Mesenchymal stem cell (in vitro differentiated cells and primary cell): ENCODE measurements around the gene ARSG.

Experiments used
- DNase-seq: peaks from one replicate; pipeline ENCODE4 v3.0.0-alpha.2; 2013
- H2AFZ ChIP-seq: one replicate; pipeline ENCODE4 v1.6.1; 2013; ENCODE audit warnings: low read depth, mild to moderate bottlenecking, control low read depth, inconsistent platforms, low read length, moderate library complexity
- H2AK5ac ChIP-seq: 2 replicates; pipeline ENCODE4 v1.6.1; 2013; ENCODE audit warnings: low read length, moderate library complexity, mild to moderate bottlenecking, inconsistent platforms; ENCODE audit not compliant: severe bottlenecking
- H2BK120ac ChIP-seq: one replicate; pipeline ENCODE4 v1.6.1; 2013; ENCODE audit warnings: low read depth, mild to moderate bottlenecking, inconsistent platforms, low read length, moderate library complexity
- H2BK12ac ChIP-seq, 2 experiments: one replicate each; pipeline ENCODE4 v1.6.1; 2013; ENCODE audit warnings: inconsistent platforms in 2 of 2, low read length in 2 of 2, mild to moderate bottlenecking in 2 of 2, moderate library complexity in 2 of 2, control low read depth in 1 of 2
- H2BK15ac ChIP-seq: one replicate; pipeline ENCODE4 v1.6.1; 2013; ENCODE audit warnings: mild to moderate bottlenecking, low read depth, inconsistent platforms; ENCODE audit not compliant: poor library complexity, severe bottlenecking
- H2BK5ac ChIP-seq: 2 replicates; pipeline ENCODE4 v1.6.1; 2013; ENCODE audit warnings: low read depth, mild to moderate bottlenecking, low read length, control low read depth, inconsistent platforms; ENCODE audit not compliant: poor library complexity, severe bottlenecking
- H3K14ac ChIP-seq, 2 experiments: one replicate each; pipeline ENCODE4 v1.6.1; 2013; ENCODE audit warnings: inconsistent platforms in 2 of 2, low read length in 2 of 2, control low read depth in 1 of 2, mild to moderate bottlenecking in 1 of 2, moderate library complexity in 1 of 2
- H3K18ac ChIP-seq, 2 experiments: one replicate each; pipeline ENCODE4 v1.6.1; 2013; ENCODE audit warnings: inconsistent platforms in 2 of 2, low read length in 2 of 2, control low read depth in 1 of 2, low read depth in 1 of 2, mild to moderate bottlenecking in 1 of 2
- H3K23ac ChIP-seq, 2 experiments: one replicate each; pipeline ENCODE4 v1.6.1; 2013; ENCODE audit warnings: inconsistent platforms in 2 of 2, low read length in 2 of 2, mild to moderate bottlenecking in 2 of 2, moderate library complexity in 2 of 2, control low read depth in 1 of 2
- H3K27ac ChIP-seq: 2 replicates; pipeline ENCODE4 v1.5.1; 2013; ENCODE audit warnings: mild to moderate bottlenecking, moderate library complexity, low read length, control low read depth, inconsistent platforms; ENCODE audit not compliant: poor library complexity, severe bottlenecking
- H3K27me3 ChIP-seq, 2 experiments: 2 replicates each; pipeline versions ENCODE4 v1.6.1 to v1.7.0; 2013; ENCODE audit warnings: low read length in 2 of 2, mild to moderate bottlenecking in 2 of 2, moderate library complexity in 2 of 2, control low read depth in 1 of 2, inconsistent platforms in 1 of 2; ENCODE audit not compliant: control insufficient read depth in 1 of 2, insufficient read depth in 1 of 2
- H3K36me3 ChIP-seq, 2 experiments: 2 replicates each; pipeline versions ENCODE4 v1.6.1 to v1.7.0; 2013; ENCODE audit warnings: low read length in 2 of 2, control low read depth in 1 of 2, inconsistent platforms in 1 of 2, low read depth in 1 of 2, mild to moderate bottlenecking in 1 of 2; ENCODE audit not compliant: insufficient read depth in 2 of 2, control insufficient read depth in 1 of 2
- H3K4ac ChIP-seq, 2 experiments: one replicate each; pipeline ENCODE4 v1.6.1; 2013; ENCODE audit warnings: inconsistent platforms in 2 of 2, low read length in 2 of 2, mild to moderate bottlenecking in 2 of 2, moderate library complexity in 2 of 2, control low read depth in 1 of 2, low read depth in 1 of 2
- H3K4me1 ChIP-seq: 2 replicates; pipeline ENCODE4 v1.6.1; 2013; ENCODE audit warnings: low read depth, low read length, control low read depth; ENCODE audit not compliant: control insufficient read depth, insufficient read depth
- H3K4me2 ChIP-seq: 2 replicates; pipeline ENCODE4 v1.6.1; 2013; ENCODE audit warnings: low read length, mild to moderate bottlenecking, inconsistent platforms; ENCODE audit not compliant: poor library complexity, severe bottlenecking
- H3K4me3 ChIP-seq, 2 experiments: 2 replicates each; pipeline versions ENCODE4 v1.5.1 to v1.7.0; 2013; ENCODE audit warnings: low read length in 2 of 2, mild to moderate bottlenecking in 2 of 2, control low read depth in 1 of 2, low read depth in 1 of 2; ENCODE audit not compliant: insufficient read depth in 1 of 2
- H3K79me1 ChIP-seq: replicated peaks from 2 replicates; pipeline ENCODE4 v1.6.1; 2013; ENCODE audit warnings: mild to moderate bottlenecking, control low read depth, low read length, inconsistent platforms; ENCODE audit not compliant: poor library complexity, severe bottlenecking
- H3K9ac ChIP-seq: 2 replicates; pipeline ENCODE4 v1.7.0; 2013; ENCODE audit warnings: mild to moderate bottlenecking, low read length, moderate library complexity
- H3K9me3 ChIP-seq: 2 replicates; pipeline ENCODE4 v1.7.0; 2013; ENCODE audit warnings: mild to moderate bottlenecking, low read length; ENCODE audit not compliant: control insufficient read depth
- H4K8ac ChIP-seq: one replicate; pipeline ENCODE4 v1.6.1; 2013; ENCODE audit warnings: inconsistent platforms, mild to moderate bottlenecking, low read length, moderate library complexity
- H4K91ac ChIP-seq: one replicate; pipeline ENCODE4 v1.6.1; 2013; ENCODE audit warnings: mild to moderate bottlenecking, low read length, inconsistent platforms
- WGBS: methylation state at CpG from one replicate; pipeline ENCODE4 v1.1.7; 2013; ENCODE audit warnings: mixed read lengths; 5-methylcytosine and 5-hydroxymethylcytosine counted together

ARSG gene

GRCh38 chr17:68346448-68346847, 55.2 kb downstream of the ARSG start:
- Histone ChIP-seq H2AK5ac (no peak overlapping the region), H2BK12ac (peak overlapping the region in 1 of 2 experiments; percentile 24), H3K23ac (no peak overlapping the region), H3K18ac (no peak overlapping the region), H4K8ac (no peak overlapping the region), H3K79me1 (no peaks in the 10 kb centered on the region), H3K27ac (no peak overlapping the region), H2BK5ac (no peak overlapping the region), H3K4me2 (peak overlapping the region; percentile 3), H3K14ac (no peak overlapping the region), H3K9ac (no peak overlapping the region), H2BK15ac (no peak overlapping the region), H2BK120ac (no peak overlapping the region), H2AFZ (no peak overlapping the region), H3K4me1 (peaks cover 8% of the 10 kb centered on the region), H3K4me3 (no peak overlapping the region), H3K9me3 (no peaks in the 10 kb centered on the region), H3K4ac (no peak overlapping the region), H3K27me3 (no peaks in the 10 kb centered on the region), H4K91ac (no peak overlapping the region), H3K36me3 (no peaks in the 10 kb centered on the region)
- DNase-seq, result no peak
- 87% methylated on average over 13 of the region's 13 CpGs for WGBS

- Histone ChIP-seq H2AK5ac (no peak overlapping the region), H4K91ac (no peak overlapping the region), H3K9me3 (no peaks in the 10 kb centered on the region), H3K9ac (no peak overlapping the region), H3K79me1 (no peaks in the 10 kb centered on the region), H3K23ac (no peak overlapping the region), H2AFZ (no peak overlapping the region), H2BK12ac (no peak overlapping the region), H3K36me3 (no peaks in the 10 kb centered on the region), H3K27me3 (no peaks in the 10 kb centered on the region), H3K4ac (no peak overlapping the region), H3K18ac (no peak overlapping the region), H2BK5ac (no peak overlapping the region), H3K4me3 (no peak overlapping the region), H3K14ac (peak overlapping the region in 1 of 2 experiments; percentile 5), H3K27ac (no peak overlapping the region), H2BK15ac (no peak overlapping the region), H2BK120ac (no peak overlapping the region), H4K8ac (no peak overlapping the region), H3K4me1 (peaks cover 8% of the 10 kb centered on the region), H3K4me2 (no peak overlapping the region)
- WGBS, result 90% methylated on average over 6 of the region's 6 CpGs
- no peak for DNase-seq
Measured at GRCh38 chr17:68347380-68347779, 56.1 kb downstream of the ARSG start.

GRCh38 chr17:68349157-68349556, 57.9 kb downstream of the ARSG start:
- no peak overlapping the region for H2BK15ac ChIP-seq
- H2AK5ac ChIP-seq, result no peak overlapping the region
- H3K27me3 ChIP-seq, result no peaks in the 10 kb centered on the region
- no peak overlapping the region for H4K91ac ChIP-seq
- no peak overlapping the region for H3K4ac ChIP-seq
- no peak overlapping the region for H2BK5ac ChIP-seq
- H3K36me3 ChIP-seq, result no peaks in the 10 kb centered on the region
- peaks cover 10% of the 10 kb centered on the region for H3K4me1 ChIP-seq
- no peak overlapping the region for H3K18ac ChIP-seq
- no peak overlapping the region for H3K23ac ChIP-seq
- 94% methylated on average over 2 of the region's 4 CpGs for WGBS
- H2BK12ac ChIP-seq, result no peak overlapping the region
- H3K4me3 ChIP-seq, result no peak overlapping the region
- H3K14ac ChIP-seq, result no peak overlapping the region
- H3K4me2 ChIP-seq, result no peak overlapping the region
- H3K79me1 ChIP-seq, result no peaks in the 10 kb centered on the region
- H4K8ac ChIP-seq, result no peak overlapping the region
- no peaks in the 10 kb centered on the region for H3K9me3 ChIP-seq
- no peak overlapping the region for H3K27ac ChIP-seq
- no peak overlapping the region for H3K9ac ChIP-seq
- no peak overlapping the region for H2BK120ac ChIP-seq
- no peak overlapping the region for H2AFZ ChIP-seq
- peak; percentile 56 for DNase-seq

- no peak overlapping the region for H3K4ac ChIP-seq
- no peaks in the 10 kb centered on the region for H3K27me3 ChIP-seq
- no peak overlapping the region for H2BK15ac ChIP-seq
- H3K27ac ChIP-seq, result no peak overlapping the region
- H3K18ac ChIP-seq, result no peak overlapping the region
- no peak overlapping the region for H2BK120ac ChIP-seq
- H3K36me3 ChIP-seq, result no peaks in the 10 kb centered on the region
- no peak overlapping the region for H2AFZ ChIP-seq
- DNase-seq, result no peak
- H3K4me1 ChIP-seq, result peaks cover 6% of the 10 kb centered on the region
- 88% methylated on average over 7 of the region's 7 CpGs for WGBS
- no peak overlapping the region for H2BK5ac ChIP-seq
- H3K14ac ChIP-seq, result no peak overlapping the region
- H3K79me1 ChIP-seq, result no peaks in the 10 kb centered on the region
- no peak overlapping the region for H3K23ac ChIP-seq
- no peak overlapping the region for H2BK12ac ChIP-seq
- no peak overlapping the region for H3K4me3 ChIP-seq
- H4K91ac ChIP-seq, result no peak overlapping the region
- no peaks in the 10 kb centered on the region for H3K9me3 ChIP-seq
- H4K8ac ChIP-seq, result no peak overlapping the region
- H2AK5ac ChIP-seq, result no peak overlapping the region
- H3K9ac ChIP-seq, result no peak overlapping the region
- H3K4me2 ChIP-seq, result no peak overlapping the region
Measured at GRCh38 chr17:68351395-68351794, 60.1 kb downstream of the ARSG start.
